ENCODE data around the gene TSPO2.
A peak's percentile ranks its signal among the peaks of the same experiment; 100 is the strongest.

Gene TSPO2

GRCh38 chr6:41023114-41023513, 19.2 kb upstream of the TSPO2 start:
- no peak for DNase-seq
- in situ Hi-C loops (cut with HindIII; ENCODE audit: low pct_ligation_motif_present, low pct_unique_long_range_greater_than_20kb, low sequenced_read_pairs): no loop called here

- in situ Hi-C loops (cut with HindIII; ENCODE audit: low pct_ligation_motif_present, low pct_unique_long_range_greater_than_20kb, low sequenced_read_pairs): no loop called here
- DNase-seq: no peak
Measured at GRCh38 chr6:41025966-41026530, 16.2 kb upstream of the TSPO2 start.

- in situ Hi-C loops (cut with HindIII; ENCODE audit: low pct_ligation_motif_present, low pct_unique_long_range_greater_than_20kb, low sequenced_read_pairs): no loop called here
- DNase-seq: no peak
Measured at GRCh38 chr6:41027241-41027640, 15.0 kb upstream of the TSPO2 start.

- in situ Hi-C loops (cut with HindIII; ENCODE audit: low pct_ligation_motif_present, low pct_unique_long_range_greater_than_20kb, low sequenced_read_pairs): no loop called here
- DNase-seq: peak; percentile 64
Measured at GRCh38 chr6:41027799-41028560, 14.3 kb upstream of the TSPO2 start.

GRCh38 chr6:41028561-41029412, 13.5 kb upstream of the TSPO2 start:
- in situ Hi-C loops (cut with HindIII; ENCODE audit: low pct_ligation_motif_present, low pct_unique_long_range_greater_than_20kb, low sequenced_read_pairs): no loop called here

GRCh38 chr6:41032830-41033229, 9.4 kb upstream of the TSPO2 start:
- in situ Hi-C loops (cut with HindIII; ENCODE audit: low pct_ligation_motif_present, low pct_unique_long_range_greater_than_20kb, low sequenced_read_pairs): no loop called here
- DNase-seq: no peak

More at GRCh38 chr6:41028561-41029412, 13.5 kb upstream of the TSPO2 start:
- DNase-seq: no peak

- DNase-seq: no peak
- in situ Hi-C loops (cut with HindIII; ENCODE audit: low pct_ligation_motif_present, low pct_unique_long_range_greater_than_20kb, low sequenced_read_pairs): no loop called here
Measured at GRCh38 chr6:41033776-41034175, 8.5 kb upstream of the TSPO2 start.

- DNase-seq: no peak
- in situ Hi-C loops (cut with HindIII; ENCODE audit: low pct_ligation_motif_present, low pct_unique_long_range_greater_than_20kb, low sequenced_read_pairs): no loop called here
Measured at GRCh38 chr6:41036186-41036585, 6.1 kb upstream of the TSPO2 start.

- in situ Hi-C loops (cut with HindIII; ENCODE audit: low pct_ligation_motif_present, low pct_unique_long_range_greater_than_20kb, low sequenced_read_pairs): no loop called here
- no peak for DNase-seq
Measured at GRCh38 chr6:41036601-41037000, 5.7 kb upstream of the TSPO2 start.

GRCh38 chr6:41037107-41037900, 5.0 kb upstream of the TSPO2 start:
- DNase-seq: peak; percentile 7
- in situ Hi-C loops (cut with HindIII; ENCODE audit: low pct_ligation_motif_present, low pct_unique_long_range_greater_than_20kb, low sequenced_read_pairs): no loop called here

- in situ Hi-C loops (cut with HindIII; ENCODE audit: low pct_ligation_motif_present, low pct_unique_long_range_greater_than_20kb, low sequenced_read_pairs): no loop called here
Measured at GRCh38 chr6:41038205-41038604, 4.1 kb upstream of the TSPO2 start.

GRCh38 chr6:41039060-41039998, 2.9 kb upstream of the TSPO2 start, which contains the start of gene UNC5CL:
Gene UNC5CL, minus strand, starts transcription at chr6:41039221. Its CDS starts 4,147 bp downstream, at chr6:41035074.
- in situ Hi-C loops (cut with HindIII; ENCODE audit: low pct_ligation_motif_present, low pct_unique_long_range_greater_than_20kb, low sequenced_read_pairs): no loop called here
- peak; percentile 64 for DNase-seq

More at GRCh38 chr6:41038205-41038604, 4.1 kb upstream of the TSPO2 start:
- DNase-seq: no peak

- peak; percentile 92 for DNase-seq
- in situ Hi-C loops (cut with HindIII; ENCODE audit: low pct_ligation_motif_present, low pct_unique_long_range_greater_than_20kb, low sequenced_read_pairs): no loop called here
Measured at GRCh38 chr6:41040101-41040939, 1.9 kb upstream of the TSPO2 start.

GRCh38 chr6:41040940-41041536, 1.2 kb upstream of the TSPO2 start:
- in situ Hi-C loops (cut with HindIII; ENCODE audit: low pct_ligation_motif_present, low pct_unique_long_range_greater_than_20kb, low sequenced_read_pairs): no loop called here
- no peak for DNase-seq

- in situ Hi-C loops (cut with HindIII; ENCODE audit: low pct_ligation_motif_present, low pct_unique_long_range_greater_than_20kb, low sequenced_read_pairs): no loop called here
- DNase-seq: no peak
Measured at GRCh38 chr6:41043151-41043550, 884 bp downstream of the TSPO2 start.

- no peak for DNase-seq
- in situ Hi-C loops (cut with HindIII; ENCODE audit: low pct_ligation_motif_present, low pct_unique_long_range_greater_than_20kb, low sequenced_read_pairs): no loop called here
Measured at GRCh38 chr6:41045664-41046063, 3.4 kb downstream of the TSPO2 start.
